Islet precursor cell (in vitro differentiated cells): Measurements from ENCODE around the gene IL17RB.

Experiments
- DNase-seq: peaks from one replicate; pipeline ENCODE4 v3.0.0-alpha.2; 2018

IL17RB gene

DNA sequence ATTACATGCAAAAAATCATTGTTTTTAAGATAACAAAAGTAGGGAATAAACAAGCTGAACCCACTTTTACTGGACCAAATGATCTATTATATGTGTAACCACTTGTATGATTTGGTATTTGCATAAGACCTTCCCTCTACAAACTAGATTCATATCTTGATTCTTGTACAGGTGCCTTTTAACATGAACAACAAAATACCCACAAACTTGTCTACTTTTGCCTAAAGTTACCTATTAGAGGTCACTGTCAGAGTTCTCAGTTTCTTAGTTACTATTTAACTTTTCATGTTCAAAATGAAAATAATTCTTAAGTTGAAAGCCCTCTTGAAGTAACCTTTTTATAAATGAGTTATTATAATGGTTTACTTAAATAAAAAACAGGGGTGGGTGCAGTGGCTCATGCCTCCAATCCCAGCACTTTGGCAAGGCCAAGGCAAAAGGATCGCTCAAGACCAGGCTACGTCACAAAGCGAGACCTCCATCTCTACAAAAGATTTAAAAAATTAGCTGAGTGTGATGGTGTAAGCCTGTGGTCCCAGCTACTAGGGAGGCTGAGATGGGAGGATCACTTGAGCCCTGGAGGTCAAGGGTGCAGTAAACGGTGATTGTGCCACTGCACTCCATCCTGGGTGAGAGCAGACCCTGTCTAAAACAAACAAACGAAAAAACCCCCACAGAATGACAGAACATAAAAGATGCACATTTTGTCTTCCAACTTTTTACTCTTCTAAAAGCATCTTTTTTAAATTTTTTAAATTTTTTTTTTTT, 19.5 kb downstream of the IL17RB start:
- DNase-seq, result no peak

DNA sequence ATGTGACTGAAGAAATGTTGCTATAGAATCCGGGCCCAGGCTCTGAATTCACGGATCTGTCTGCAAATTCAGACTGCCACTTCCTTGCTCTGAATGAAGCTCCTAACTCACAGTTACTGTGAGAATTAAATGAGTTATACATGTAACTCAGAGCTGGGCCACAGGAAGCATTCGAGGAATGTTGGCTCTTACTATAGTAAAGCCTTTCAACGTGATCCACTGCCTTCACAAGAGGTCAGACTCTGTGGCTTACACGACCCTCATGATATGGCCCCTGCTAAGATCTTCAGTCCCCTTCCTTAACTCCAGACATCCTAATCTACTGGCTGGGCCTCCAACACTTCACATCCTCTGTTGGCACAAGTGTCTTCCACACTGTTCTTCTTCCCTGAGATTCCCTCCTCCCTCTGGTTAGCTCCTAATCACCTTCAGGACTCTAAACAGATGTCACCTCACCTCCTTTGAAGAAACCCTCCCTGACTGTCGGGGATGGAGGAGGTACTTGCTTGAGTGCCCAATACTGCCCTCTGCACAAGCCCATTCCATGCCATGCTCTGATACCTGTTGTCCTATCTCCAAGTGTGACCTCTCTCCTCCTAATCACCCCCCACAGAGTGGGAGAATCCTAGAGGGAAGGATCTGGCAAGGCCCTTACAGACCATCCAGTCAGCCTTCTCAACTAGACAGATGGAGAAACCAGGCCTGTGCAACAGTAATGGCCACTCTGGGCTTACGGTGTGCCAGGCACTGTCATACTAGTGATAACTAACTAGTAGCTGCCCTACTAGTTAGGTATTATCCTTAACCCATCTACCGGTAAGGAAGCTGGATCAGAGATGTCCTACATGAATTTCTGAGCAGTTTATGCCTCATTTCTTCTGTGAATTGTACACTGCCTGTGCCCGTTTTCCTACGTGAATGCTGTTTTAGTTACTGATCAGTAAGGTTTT, 34.3 kb downstream of the IL17RB start:
- peak; percentile 68 for DNase-seq

GRCh38 chr3:53881691-53882593, 35.6 kb downstream of the IL17RB start, which contains the start of gene ACTR8:
Gene ACTR8 (minus strand): TSS chr3:53882152. CDS start chr3:53882101, 51 bp downstream.
- peak; percentile 98 for DNase-seq

GRCh38 chr3:53883008-53883407, 36.6 kb downstream of the IL17RB start:
- DNase-seq, result no peak

GRCh38 chr3:53884623-53885022, 38.3 kb downstream of the IL17RB start:
- no peak for DNase-seq

DNA sequence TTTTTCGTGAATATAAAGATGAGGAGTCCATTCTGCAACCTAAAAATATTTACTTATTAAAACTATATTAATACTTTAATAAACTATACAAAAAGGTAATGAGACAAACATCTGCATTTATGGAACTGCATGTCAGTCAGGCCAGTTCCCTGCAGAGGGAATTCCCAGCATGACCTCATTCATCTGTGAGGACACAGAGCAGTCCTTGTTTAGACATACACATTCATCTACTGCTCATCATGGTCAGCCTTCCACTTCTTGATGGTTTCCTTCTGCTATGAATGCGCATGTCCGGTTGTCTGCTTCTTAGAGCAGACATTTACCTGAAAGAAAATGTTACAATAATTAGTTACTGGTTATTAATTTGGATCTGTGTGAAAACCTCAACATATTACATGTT, 38.9 kb downstream of the IL17RB start:
- no peak for DNase-seq

DNA sequence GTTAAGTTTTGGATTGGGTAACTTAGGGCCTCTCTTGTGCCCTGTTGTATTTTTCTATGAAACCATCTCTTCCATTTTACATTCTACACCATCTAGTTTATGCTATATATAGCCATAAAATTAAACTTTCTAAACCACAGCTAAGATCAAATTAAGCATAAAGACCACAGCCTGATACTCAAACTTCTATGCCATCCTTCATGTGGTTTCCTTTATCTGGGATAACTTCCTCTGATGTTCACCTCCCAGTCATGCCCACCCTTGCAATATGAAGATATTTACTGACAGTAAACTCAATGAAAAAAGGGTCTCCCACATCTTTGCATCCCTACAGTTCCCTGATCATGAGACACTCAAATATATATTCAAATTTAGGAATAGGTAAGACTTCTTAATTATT, 41.1 kb downstream of the IL17RB start:
- no peak for DNase-seq

GRCh38 chr3:53888232-53888631, 41.9 kb downstream of the IL17RB start:
- no peak for DNase-seq

GRCh38 chr3:53890726-53891475, 44.5 kb downstream of the IL17RB start:
- DNase-seq, result peak; percentile 65

- peak; percentile 100 for DNase-seq
These were observed 45.3 kb downstream of the IL17RB start, which contains the start of gene SELENOK for GRCh38 chr3:53891497-53892285. Gene SELENOK (minus strand): TSS chr3:53891859.

DNA sequence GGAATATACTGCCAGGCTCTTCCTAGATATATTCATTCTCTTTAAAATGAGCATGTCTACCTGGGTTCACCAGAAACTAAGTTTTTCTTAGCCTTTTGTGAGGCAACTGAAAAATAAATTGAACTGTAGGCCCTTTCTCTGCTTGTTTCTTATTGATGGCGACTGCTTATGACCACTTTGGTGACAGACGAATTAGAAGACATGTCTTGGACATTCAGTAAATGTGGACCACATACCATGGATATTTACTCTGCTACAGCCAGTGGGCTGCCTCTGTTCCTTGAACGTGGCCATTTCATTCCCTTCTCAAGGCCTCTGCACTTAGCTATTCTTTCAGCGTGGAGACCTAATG, 45.9 kb downstream of the IL17RB start:
- no peak for DNase-seq

DNA sequence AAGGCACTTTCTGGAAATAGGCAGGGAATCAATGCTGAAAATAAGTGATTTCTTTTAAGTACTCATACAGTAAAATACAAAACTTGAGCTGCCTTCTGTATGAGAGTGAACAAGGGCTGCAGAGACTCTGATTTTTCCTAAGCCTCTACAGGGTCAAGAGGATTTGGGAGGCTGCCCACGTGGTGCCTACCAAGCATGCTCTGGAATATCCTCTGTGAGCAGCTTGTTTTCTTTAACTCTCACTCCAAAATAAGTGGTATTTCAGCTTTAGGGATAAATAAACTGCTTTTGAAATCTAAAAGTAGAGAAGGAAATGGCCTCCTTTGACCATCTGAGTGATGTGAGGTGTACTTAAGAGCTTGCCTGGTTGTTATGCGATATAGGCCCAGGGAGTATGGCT, 53.4 kb downstream of the IL17RB start:
- no peak for DNase-seq

- DNase-seq, result no peak
These were observed 54.4 kb downstream of the IL17RB start for GRCh38 chr3:53900666-53901331.

- no peak for DNase-seq
These were observed 55.7 kb downstream of the IL17RB start for GRCh38 chr3:53902067-53902466.

GRCh38 chr3:53902711-53903110, 56.3 kb downstream of the IL17RB start:
- DNase-seq, result no peak

- DNase-seq, result no peak
These were observed 67.0 kb downstream of the IL17RB start for GRCh38 chr3:53913401-53913800.
